Prostate gland (tissue), 2 donors: ENCODE measurements around the gene FHIT.

Experiments used
- CTCF ChIP-seq, 4 experiments: fragments of 200-600 bp in 2 of 4; fragments of 450-650 bp in 2 of 4; sonication (generic) in 2 of 4; IDR thresholded peaks; 1 replicate in 3 of 4; 2 replicates in 1 of 4; pipeline ENCODE4 v1.5.1; 2016 to 2019; ENCODE audit warnings: antibody characterized with exemption in 4 of 4, mild to moderate bottlenecking in 2 of 4, moderate library complexity in 2 of 4
- POLR2A ChIP-seq: fragments of 450-650 bp; IDR thresholded peaks from one replicate; pipeline ENCODE4 v1.6.1; 2016; ENCODE audit warnings: antibody characterized with exemption, mild to moderate bottlenecking

GRCh38 chr3:59873576-59874230 lies 1377.5 kb downstream of the FHIT start:
- TF ChIP-seq CTCF (IDR thresholded peaks at IDR 0.05) (no peak), POLR2A (no peak)
